HG02970 (cell line): ENCODE results near the gene ARHGAP19.
"Not testable (repeated sequence)": the region's sequence is repeated elsewhere in the genome, so short reads cannot be mapped to it uniquely, and the experiment has no call there.

Experiments
- ATAC-seq: cut with Tn5 transposase; IDR thresholded peaks from one replicate; pipeline ENCODE4 v1.9.1; 2021; ENCODE audit warnings: mild to moderate bottlenecking, moderate library complexity, moderate number of reproducible peaks; ENCODE audit not compliant: unreplicated experiment, low FRiP score

Gene ARHGAP19

DNA sequence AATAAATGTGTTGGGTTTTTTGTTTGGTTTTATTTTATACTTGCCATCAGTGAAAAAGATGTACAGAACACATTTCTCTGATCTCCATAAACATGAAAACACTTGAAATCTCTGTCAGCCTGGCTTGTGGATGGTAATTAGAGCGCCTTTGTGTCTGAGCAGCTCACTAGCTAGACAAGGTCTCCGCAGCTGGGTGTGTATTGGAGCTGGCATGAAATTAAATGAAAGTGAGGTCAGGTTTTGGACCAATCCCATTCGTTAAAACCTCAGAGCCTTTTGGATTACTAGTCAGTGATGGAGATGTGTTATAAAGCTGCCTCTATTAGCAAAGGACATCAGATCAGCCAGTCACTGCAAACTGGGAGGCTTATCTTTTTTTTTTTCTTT is 29.4 kb upstream of the ARHGAP19 start:
- no peak for ATAC-seq

GRCh38 chr10:97321032-97321803 is 28.8 kb upstream of the ARHGAP19 start:
- ATAC-seq = no peak

DNA sequence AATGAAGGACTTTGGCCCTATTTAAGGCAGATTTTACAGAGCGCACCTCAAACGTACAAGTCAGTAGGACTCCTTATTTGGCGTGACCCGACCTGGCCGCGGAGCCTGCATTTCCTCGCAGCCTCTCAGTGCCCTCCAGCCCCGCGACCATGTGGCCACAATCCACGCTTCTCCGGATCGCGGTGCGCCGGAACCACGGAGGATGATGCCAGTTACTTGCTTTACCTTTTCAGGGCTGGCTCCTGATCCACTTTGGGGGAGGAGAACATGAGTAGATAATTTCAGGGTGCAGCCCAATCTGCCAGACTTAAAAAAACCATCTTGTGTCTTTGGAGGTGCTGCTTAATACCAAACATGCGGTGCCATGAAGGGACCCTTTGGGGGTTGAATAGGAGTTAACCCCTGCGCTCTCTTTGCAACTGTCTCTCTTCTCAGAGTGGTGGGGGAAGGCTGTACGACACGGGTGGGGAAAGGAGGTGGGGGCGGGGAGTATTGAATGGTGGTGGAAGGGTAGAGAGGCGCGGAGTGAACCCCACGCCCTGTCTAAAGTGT is 28.1 kb upstream of the ARHGAP19 start:
- ATAC-seq = no peak

DNA sequence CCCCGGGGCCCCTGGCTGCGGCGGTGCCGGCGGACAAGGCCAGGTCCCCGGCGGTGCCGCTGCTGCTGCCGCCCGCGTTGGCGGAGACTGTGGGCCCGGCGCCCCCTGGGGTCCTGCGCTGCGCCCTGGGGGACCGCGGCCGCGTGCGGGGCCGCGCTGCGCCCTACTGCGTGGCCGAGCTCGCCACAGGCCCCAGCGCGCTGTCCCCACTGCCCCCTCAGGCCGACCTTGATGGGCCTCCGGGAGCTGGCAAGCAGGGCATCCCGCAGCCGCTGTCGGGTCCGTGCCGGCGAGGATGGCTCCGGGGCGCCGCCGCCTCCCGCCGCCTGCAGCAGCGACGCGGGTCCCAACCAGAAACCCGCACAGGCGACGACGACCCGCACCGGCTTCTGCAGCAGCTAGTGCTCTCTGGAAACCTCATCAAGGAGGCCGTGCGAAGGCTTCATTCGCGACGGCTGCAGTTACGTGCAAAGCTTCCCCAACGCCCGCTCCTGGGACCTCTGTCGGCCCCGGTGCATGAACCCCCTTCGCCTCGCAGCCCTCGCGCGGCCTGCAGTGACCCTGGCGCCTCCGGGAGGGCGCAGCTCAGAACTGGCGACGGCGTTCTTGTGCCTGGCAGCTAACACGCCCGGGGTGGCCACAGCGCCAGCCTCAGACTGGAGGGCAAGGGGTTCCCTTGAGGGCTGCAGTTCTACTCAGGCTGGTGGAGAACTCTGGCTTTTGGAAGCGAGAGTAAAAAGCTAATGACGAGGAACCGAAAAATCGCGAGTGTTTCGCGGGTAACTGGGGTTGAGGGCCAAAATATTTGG is 27.4 kb upstream of the ARHGAP19 start:
- peak; percentile 24 for ATAC-seq

- peak; percentile 88 for ATAC-seq
These were observed 26.6 kb upstream of the ARHGAP19 start, which contains the start of gene FRAT1 for GRCh38 chr10:97318772-97319651. FRAT1 (plus strand) TSS chr10:97319271; CDS start chr10:97319454, 183 bp downstream.

GRCh38 chr10:97314671-97315070 is 22.2 kb upstream of the ARHGAP19 start:
- ATAC-seq = no peak

DNA sequence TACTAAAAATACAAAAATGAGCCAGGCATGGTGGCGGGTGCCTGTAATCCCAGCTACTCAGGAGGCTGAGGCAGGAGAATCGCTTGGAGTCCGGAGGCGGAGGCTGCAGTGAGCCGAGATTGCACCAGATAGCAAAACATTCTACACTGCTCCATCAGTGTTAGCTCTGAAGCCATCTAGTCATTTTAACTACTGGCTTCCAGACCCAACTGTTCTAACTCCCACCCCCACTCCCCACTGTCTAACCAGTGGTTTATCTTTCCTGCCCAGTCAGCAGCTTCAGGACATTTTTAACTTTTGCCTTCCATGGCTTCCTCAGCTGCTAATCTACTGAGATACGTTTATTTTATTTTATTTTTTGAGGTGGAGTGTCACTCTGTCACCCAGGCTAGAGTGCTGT is 20.5 kb upstream of the ARHGAP19 start:
- ATAC-seq = no peak

- ATAC-seq = no peak
These were observed 18.7 kb upstream of the ARHGAP19 start for GRCh38 chr10:97311111-97311626.

DNA sequence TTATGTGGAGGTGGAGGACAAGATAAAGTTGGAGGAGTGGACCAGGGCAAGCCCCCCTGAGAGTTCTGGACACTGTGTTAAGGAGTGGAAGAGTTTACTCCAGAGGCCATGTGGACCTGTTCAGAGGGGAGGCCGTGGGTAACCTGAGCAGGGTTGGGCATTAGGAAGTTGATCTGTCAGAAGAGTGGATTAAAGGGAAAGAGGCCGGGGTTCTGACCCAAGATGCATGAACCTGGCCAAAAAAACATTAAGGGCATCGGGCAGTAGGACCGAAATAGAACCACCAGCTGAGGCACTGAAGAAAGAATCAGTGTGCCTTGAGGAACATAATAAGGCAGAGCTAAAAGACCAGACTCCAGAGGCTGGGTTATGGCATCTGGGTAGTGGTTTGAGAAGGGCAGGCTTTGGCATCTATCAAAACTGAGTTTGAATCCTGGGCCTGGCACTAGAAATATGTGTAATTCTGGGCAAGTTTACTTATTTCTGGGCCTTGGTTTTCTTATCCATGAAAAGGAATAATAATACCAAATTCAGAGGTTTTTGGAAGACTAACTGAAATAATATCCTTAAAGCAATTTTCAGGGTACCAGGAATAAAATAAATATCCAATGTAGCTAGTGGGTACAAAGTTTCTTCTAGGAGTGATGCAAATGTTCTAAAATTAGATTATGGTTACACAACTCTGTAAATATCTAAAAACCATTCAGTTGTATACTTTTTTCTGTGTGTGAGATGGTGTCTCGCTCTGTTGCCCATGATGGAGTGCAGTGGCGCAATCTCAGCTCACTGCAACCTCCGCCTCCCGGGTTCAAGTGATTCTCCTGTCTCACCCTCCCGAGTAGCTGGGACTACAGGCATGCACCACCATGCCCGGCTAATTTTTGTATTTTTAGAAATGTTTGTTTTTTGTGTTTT is 15.7 kb upstream of the ARHGAP19 start:
- ATAC-seq = no peak

GRCh38 chr10:97307441-97307840 is 15.0 kb upstream of the ARHGAP19 start:
- no peak for ATAC-seq

DNA sequence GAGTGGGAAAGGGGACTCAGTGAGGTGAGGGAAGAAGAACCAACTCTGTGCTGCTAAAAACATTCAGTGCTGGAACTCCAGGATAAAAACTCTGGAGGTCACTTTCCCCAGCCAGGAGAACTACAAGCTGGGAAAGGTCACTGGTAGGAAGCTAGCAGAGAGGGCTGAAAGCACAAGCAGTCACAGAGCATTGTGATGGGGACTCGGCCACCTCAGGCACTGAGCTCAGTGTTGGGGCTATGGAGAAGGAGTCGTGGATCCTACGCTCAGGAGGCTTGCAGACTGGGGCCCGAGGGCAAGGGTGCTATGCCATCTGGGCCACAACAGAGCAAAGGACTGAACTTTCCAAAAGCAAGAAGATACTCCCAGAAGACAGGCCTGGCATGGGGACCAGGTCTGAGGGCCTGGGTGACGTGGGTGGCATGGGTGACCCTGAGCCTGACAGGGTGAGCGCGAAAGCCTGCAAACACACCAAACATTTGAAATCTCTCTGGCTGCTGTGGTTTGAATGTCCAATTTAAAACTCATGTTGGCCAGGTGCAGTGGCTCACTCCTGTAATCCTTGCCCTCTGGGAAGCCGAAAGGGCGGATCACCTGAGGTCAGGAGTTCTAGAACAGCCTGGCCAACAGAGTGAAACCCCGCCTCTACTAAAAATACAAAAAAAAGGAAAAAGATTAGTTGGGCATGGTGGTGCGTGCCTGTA is 9.8 kb upstream of the ARHGAP19 start:
- ATAC-seq = no peak

- no peak for ATAC-seq
These were observed 8.5 kb upstream of the ARHGAP19 start for GRCh38 chr10:97300980-97301379.

- no peak for ATAC-seq
These were observed 5.8 kb upstream of the ARHGAP19 start for GRCh38 chr10:97298223-97298571.

GRCh38 chr10:97297556-97298222 is 5.3 kb upstream of the ARHGAP19 start:
- no peak for ATAC-seq

DNA sequence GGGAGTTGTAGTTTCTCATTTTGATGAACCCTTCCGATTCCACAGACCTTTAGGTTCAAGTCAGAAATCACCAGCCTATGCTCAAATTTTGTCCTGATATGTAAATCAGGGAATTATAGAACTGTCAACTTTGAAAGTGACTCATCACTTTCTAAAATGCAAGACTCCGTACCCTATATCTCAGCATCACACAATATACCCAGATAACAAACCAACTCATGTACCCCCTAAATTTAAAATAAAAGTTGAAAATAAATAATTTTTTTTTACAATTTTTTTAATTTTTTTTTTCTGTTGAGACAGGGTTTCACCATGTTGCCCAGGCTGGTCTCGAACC is 393 bp upstream of the ARHGAP19 start:
- ATAC-seq = no peak

DNA sequence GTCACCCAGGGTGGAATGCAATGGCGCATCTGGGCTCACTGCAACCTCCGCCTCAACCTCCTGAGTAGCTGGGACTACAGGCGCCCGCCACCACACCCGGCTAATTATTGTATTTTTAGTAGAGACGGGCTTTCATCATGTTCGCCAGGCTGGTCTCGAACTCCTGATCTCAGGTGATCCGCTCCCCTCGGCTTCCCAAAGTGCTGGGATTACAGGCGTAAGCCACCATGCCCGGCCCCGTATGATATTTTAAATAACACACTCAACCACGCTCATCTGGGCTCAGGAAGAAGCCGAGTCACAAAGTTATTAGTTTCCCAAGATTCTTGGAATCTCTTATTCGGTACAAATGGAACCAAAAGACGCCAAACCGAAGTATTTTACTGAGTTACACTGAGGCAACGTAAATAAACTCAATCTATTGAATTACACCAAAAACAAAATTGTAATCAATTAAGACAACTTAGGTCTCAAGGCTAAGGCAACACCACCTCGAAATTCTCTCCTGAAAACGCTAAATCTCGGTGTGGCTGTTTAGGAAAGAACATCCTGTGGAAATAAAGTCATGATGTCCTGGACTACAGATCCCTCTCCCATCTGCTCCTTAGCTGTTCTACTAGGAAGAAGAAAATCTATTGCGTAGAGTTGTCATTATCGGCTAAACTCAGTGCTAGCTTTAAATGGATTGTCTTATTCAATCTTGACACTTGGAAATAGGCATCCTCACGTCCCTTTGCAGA is 910 bp downstream of the ARHGAP19 start:
- ATAC-seq = no peak

DNA sequence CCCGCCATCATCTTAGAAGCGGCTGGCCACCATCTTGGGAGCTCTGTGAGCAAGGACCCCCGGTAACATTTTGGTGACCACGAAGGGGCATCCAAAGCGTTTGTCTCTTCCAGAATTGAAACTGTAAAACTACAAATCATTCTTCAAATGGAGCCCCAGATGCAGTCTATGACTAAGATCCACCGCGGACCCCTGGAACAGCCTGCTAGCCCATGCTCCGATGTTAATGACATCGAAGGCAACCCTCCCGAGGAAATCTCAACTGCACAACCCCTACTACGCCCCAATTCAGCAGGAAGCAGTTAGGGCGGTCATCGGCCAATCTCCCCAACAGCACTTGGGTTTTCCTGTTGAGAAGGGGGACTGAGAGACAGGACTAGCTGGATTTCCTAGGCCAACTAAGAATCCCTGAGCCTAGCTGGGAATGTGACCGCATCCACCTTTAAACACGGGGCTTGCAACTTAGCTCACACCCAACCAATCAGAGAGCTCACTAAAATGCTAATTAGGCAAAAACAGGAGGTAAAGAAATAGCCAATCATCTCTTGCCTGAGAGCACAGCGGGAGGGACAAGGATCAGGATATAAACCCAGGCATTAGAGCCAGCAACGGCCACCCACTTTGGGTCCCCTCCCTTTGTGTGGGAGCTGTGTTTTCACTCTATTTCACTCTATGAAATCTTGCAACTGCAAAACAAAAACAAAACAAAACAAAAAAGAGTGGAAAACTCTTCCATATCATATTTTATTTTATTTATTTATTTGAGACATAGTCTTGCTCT is 1.7 kb downstream of the ARHGAP19 start:
- ATAC-seq = not testable (repeated sequence)
